Fibroblast of skin of back (primary cell): Measurements from ENCODE around the gene UBTD1. TPM values are rescaled to one million over a fixed set of nuclear protein-coding genes. Genes with fewer than 3 reads are reported as not detected.
"Not testable (repeated sequence)": the region's sequence is repeated elsewhere in the genome, so short reads cannot be mapped to it uniquely, and the experiment has no call there.

Experiments used
- DNase-seq: peaks from one replicate; pipeline ENCODE4 v3.0.0-alpha.2; 2013
- polyA plus RNA-seq, 2 experiments: library from polyadenylated mRNA; unstranded; fragments of 120-200 nt; gene quantifications; one replicate each; pipeline ENCODE4 v1.2.1, GENCODE V29; 2013; ENCODE audit not compliant: insufficient read length in 2 of 2

The UBTD1 gene, protein sequence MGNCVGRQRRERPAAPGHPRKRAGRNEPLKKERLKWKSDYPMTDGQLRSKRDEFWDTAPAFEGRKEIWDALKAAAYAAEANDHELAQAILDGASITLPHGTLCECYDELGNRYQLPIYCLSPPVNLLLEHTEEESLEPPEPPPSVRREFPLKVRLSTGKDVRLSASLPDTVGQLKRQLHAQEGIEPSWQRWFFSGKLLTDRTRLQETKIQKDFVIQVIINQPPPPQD
- polyA plus RNA-seq (2013, experiment 1 of 2; ENCODE audit: insufficient read length), result 30.2 TPM
- polyA plus RNA-seq (2013, experiment 2 of 2; ENCODE audit: insufficient read length), result 25.8 TPM

DNA sequence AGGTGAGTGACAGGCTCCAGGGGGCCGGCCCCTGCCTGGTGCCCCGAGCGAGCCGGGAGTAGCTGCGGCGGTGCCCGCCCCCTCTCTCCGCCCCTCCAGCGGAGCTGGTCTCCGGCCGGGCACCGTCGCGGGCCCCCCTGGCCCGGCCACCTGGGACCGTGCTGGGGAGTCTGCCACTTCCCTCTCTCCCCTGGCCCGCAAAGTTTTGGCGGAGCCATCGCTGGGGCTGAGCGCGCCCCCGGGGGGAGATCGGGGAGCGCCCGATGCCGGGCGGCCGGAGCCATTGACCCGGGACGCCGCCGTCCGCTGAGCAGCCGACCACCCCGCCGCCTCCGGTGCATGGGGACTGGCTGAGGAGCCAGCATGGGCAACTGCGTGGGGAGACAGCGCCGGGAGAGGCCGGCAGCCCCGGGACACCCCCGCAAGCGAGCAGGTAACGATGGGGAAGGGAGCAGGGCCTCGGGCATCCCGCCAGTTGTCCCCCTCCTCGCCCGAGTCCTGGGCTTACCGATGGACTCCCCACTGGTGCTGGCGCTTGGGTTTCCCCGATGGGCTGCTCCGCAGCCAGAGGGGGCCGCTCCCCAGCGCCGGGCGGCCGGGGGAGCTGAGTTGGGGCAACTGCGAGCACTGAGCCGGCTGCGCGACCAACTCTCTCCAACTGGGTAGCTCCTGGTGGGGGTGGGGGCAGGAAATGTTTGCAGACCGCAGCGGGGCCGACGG lies at the start of gene UBTD1:
TSS of gene UBTD1 (plus strand) at position 84 of the 720 bp plus-strand sequence. CDS start at position 364, 280 bp downstream.
- peak; percentile 64 for DNase-seq

DNA sequence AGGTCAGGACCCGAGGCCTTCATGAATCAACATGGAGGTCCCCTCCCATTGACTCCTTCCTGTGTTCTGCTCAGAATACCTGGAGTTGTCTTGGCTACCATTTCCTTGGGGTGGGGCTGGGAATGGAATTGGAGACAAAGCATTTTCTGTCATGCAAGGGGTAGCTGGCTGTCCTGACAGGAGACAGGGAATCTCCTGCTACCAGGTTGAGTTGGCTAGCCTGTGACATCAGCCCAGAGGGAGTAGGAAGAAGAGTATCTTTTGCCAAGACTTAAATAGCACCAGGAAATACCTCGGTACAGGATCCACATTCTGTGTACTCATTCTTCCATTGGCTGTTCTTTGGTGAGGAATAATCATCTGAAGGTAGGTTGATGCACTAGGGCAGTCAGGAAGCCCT lies 47.9 kb upstream of the UBTD1 start:
- DNase-seq, result no peak

DNA sequence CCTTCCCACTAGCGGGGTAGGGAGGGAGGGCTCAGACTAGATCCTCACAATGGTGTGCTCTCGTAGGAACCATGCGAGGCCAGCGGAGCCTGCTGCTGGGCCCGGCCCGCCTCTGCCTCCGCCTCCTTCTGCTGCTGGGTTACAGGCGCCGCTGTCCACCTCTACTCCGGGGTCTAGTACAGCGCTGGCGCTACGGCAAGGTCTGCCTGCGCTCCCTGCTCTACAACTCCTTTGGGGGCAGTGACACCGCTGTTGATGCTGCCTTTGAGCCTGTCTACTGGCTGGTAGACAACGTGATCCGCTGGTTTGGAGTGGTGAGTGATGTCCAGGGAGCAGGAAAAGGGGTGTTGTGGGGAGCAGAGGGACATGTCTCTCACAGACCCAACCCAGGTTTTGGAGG lies 47.1 kb upstream of the UBTD1 start:
- no peak for DNase-seq

DNA sequence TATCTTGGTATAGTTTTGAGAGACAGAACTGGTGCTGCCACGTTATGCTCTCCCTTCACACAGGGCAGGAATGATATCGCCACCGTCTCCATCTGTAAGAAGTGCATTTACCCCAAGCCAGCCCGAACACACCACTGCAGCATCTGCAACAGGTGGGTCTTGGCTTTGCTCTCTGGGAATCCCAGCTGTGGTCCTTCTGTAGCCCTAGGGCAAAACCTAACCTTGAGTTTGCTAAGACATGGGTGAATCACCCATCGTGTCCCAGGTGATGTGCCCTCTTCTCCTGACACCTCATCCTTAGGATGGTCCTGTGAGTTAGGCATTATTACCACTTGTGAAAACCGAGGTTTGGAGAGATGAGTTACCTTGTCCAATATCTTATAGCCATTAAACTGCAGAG lies 46.4 kb upstream of the UBTD1 start:
- DNase-seq, result no peak

DNA sequence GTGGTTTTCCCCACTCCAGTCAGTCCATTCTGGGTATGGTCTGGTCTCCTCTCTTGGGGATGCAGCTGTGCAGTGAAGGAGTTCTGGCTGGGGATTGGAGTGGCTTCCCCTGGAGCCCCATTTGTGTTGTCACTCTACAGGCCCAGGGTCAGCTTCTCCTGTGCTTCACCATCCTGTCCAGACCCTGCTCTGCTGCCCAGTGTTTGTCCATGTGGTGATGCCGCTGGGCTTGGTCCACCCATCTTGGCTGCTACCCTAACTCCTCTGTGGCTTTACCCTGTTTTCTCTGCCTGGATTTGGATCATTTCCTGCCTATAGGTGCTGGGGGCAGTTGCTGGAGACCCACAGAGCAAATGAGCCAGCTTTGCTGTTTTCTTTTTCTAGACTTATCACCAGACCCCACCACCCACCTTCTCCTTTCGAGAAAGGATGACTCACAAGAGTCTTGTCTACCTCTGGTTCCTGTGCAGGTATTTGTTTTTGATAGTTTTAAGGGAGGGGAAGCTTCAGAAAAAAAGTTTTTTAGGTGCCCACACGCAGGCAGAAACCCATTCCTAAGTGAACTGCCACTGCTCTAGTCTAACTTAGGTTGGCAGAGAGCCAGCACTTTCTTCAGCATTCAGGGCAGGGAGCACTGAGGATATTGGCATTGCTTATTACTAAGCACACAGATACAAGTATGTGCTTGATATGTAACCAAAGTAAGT lies 44.2 kb upstream of the UBTD1 start:
- DNase-seq, result no peak

DNA sequence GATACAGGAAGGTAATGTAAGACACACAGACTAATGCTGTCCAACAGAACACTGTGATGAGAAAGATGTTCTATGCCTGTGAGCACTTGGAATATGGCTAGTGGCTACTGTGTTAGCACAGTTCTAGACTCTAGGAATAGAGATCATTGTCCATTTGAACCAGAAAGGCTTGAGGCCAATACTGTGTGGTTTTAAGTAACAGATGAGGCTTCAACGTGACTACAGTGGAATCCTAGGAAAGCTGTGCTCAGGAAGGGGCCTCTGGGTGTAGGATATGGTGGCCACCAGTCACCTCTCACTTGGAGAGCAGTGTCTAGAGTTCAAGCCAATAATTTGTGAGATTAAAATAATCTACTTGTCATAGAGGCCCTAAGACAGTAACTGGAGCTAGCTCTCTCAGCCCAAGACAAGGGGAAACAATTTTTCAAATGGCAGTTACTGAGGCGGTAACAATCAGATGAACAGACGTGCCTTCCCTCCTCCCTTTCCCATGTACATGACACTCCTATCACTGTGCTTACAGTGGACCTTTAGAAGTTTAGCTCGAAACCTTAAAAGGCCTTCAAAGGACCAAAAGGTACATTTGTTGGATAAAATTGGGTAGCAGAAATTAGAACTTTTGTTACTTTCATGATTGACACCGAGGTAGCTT lies 42.6 kb upstream of the UBTD1 start:
- DNase-seq, result no peak

DNA sequence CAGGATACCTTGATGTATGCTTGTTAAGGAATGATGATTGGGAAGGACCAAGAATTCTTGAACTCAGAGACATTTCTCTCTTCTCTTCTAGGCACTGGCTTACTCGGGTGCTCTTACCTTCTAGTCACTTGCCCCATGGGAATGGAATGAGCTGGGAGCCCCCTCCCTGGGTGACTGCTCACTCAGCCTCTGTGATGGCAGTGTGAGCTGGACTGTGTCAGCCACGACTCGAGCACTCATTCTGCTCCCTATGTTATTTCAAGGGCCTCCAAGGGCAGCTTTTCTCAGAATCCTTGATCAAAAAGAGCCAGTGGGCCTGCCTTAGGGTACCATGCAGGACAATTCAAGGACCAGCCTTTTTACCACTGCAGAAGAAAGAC lies 42.0 kb upstream of the UBTD1 start:
- no peak for DNase-seq

DNA sequence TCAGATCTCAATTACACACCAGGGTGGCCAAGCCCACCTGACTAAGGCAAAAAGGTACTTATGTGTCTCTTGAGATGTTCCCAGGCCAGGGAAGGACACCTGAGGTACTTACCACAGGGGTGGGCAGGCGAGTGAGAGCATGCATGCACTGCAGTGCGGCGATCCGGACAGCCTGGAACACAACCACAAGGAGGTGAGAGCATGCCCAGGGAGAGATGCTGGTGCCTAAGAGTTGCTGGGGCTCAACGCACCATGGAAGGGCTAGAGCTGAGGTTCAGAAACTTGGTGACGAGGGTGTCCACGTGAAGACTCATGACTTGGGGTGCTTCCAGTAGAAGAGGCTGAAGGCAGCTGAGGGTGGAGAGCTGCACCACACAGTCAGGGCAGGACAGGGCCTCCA lies 39.6 kb upstream of the UBTD1 start:
- no peak for DNase-seq

DNA sequence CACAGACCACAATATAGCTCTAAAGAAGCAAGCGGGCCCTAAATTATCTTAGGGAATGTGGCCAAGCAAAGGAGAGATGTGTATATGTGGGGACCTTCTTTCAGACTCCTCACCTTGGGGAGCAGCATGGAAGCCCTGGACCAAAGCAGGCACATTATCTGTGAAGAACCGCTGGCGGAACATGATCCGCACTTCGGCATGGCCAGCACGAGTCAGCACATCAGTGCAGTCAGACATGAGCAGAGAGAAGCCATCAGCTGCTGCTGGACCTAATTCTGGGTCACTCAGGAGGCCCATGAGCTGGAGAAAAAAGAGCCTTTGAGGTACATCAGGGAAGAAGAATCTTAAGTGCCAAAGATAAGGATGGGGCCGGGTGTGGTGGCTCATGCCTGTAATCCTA lies 38.8 kb upstream of the UBTD1 start:
- DNase-seq, result no peak

DNA sequence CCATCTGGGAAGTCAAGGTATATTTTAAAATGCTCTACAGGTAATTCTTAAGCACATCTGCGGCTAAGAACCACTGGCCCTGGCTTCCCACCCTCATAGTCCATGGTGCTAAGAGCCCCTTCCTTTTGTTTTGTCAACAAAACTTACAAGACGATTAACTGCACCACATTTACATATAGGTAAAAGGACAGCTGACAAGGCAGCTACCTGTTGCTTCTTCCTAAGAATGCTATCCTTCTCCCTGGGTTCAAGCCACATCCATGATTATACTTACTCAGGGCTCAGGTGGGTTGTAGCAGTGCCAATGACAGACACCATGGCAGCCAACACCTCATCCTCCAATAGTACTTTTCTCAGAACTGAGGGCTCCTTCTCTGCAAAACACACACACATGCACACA lies 36.4 kb upstream of the UBTD1 start:
- DNase-seq, result no peak

DNA sequence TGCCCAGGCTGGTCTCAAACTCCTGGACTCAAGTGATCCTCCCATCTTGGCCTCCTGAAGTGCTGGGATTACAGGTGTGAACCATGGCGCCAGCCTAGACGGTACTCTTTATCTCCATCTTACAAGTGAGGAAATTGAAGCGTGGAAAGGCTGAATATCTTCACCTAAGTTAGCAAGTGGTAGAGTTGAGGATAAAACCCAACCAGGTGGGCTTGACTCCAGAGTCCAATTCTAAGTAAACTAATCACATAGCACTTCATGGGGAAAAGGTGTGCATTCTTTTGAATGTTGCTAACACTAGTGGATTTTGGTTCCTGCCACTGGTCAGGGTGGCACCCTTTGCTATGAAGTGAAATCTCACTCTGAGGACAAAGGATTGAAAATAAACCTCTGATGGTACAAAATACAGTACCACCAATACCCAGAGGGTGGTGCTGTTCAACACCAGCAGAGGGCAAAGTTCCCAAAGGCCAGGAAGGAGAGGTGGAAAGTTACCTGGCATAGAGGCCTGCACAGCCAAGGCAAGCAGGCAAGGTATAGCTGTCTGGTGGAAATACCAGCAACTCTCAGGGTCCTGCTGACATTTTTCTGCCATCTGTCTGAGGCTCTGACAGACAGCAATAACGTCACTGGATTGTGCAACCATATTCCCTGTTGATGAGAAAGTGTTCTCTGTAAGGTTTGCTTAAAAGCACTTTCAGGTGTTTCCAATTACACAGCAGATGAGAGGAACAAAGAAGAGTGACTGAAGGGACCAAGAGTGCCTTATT lies 35.2 kb upstream of the UBTD1 start:
- DNase-seq, result peak; percentile 42

DNA sequence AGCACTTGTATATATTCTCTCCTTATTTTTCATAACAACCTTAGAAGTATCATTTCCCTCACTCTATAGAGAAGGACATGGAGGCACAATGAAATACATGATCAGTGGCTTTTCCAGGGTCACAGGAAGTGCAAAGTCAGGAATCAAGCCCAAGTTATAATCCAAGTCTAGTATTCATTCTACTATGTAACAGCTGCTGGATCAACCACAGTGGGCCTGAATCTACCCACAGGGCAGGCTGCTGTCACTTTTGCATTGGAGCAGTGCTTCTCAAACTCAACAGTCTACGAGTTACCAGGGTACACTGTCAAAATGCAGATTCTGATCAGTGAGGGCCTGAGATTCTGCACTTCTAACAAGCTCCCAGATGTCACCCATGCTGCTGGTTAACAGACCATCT lies 34.5 kb upstream of the UBTD1 start:
- DNase-seq, result no peak

DNA sequence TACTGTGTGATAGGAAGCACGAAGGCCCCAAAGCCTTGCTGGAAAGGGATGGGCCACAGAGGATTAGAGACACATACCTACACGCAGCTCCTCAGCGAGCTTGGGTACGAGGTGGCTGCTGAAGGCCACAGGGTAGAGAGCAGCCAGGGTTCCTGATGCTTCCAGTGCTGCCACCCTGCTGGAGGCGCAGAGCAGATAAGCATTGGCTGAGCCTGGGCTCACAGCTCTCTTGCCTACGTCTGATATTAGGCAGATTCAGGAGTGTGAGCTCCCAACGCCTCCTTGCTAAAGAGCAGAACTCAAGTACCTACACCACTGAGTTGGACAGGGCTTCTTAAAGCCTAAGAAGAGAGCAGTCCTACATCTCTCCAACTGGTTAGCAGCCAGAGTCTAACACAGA lies 32.7 kb upstream of the UBTD1 start:
- no peak for DNase-seq

DNA sequence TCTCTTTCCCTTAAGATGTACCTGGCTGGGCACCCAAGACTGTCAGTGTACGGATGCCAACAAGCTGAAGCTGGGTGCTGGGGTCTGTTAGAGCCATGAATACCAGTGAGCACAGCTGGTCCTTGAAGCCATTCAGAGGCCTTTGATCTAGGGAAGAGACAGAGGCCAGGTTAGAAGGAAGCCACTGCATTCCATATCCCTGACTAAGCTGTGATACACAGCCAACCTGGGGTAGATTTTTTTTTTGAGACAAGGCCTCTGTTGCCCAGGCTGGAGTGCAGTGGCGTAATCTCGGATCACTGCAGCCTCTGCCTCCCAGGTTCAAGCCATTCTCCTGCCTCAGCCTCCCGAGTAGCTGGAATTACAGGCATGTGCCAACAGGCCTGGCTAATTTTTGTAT lies 32.0 kb upstream of the UBTD1 start:
- no peak for DNase-seq

DNA sequence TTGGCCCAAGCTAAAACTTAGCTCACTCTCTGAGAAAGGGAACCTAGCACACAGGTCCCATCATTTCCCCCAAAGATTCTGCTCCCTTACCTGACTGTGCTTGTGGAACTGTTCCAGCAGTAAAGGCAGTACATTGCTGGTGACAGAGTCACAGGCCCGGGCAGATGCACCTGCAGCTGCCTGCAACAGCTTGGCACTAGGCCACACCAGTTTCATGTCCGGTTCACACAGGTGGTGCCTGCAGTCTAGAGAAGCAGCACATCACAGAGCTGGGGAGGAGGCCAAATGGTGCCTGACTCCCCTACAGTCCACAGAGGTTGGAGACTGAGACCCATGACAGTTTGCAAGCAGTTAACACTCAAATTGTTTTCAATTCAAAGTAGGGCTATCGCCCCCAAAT lies 30.6 kb upstream of the UBTD1 start:
- DNase-seq, result no peak

DNA sequence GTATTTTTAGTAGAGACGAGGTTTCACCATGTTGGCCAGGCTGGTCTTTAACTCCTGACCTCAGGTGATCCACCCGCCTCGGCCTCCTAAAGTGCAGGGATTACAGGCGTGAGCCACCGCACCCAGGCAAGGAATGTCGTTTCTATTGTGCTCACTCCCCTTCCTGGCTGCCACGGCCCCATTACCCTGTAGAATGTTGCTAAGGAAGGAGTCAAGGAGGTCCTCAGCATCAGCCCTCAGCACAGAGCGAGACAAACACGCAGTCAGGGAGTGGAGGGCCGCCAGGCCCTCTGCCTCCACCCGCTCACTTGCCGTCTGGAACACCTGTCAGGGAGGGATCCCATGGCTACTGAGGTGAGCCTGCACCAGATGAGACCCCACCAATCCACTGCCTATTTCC lies 29.9 kb upstream of the UBTD1 start:
- DNase-seq, result not testable (repeated sequence)

DNA sequence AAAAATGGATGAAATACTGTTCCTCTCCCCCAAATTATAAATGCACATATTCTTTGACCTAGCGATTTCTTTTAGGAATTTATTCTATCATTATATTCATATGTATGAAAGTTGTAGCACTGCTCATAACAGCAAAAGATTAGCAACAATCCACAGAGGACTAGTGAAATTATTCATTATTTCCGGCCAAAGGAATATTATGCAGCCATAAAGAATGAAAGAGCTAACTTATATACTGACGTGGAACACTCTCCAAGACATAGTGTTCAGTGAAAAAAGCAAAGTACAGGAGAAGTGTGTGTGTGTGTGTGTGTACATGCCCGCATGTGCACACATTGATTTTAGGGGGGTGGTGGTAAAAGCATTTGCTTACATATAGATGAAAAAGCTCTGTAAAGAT lies 23.8 kb upstream of the UBTD1 start:
- DNase-seq, result no peak

DNA sequence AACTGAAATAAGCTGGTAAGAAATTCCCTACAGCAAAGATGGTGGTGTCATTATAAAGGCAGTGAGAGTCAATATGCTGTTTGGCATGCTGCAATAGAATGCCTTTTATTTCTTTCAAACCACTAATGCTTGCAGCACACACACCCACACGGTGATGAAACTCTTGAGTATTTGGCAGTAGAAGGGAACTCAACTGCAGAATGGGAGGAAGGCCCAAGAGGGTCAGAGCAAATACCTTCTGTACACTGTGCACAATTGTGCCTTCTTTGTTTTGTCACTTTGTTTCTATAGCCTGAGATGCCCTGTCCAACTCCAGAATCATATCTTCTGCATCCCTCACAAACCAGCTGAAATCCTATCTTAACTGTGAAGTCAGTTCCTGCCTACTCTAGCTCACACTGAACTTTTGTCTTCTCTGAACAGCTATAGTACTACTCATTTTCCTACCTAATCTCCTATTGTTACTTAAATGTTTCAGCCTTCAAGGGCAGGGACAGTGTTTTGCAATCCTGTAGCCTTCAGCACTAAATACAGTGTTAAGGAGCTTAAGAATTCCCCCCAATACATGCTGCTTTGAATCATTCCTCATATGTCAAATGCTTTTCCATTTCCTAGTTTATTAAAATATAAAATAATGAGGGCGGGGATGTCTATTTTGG lies 22.7 kb upstream of the UBTD1 start:
- no peak for DNase-seq

DNA sequence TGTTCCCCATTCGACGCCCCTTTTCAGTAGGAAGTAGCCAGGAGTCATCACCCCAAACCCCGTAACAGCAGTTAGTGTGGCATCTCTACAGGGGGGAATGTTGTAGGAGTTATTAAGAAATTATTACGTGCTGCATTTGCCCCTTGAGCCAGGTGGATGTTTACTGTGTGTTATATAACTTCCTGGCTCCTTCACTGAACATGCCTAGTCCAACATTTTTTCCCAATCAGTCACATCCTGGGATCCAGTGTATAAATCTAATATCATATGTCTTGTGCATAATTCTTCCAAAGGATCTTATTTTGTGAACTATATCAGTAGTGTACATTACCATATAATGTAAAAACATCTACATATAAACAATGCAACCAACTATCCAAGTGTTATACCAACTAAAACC lies 19.3 kb upstream of the UBTD1 start:
- peak; percentile 16 for DNase-seq

DNA sequence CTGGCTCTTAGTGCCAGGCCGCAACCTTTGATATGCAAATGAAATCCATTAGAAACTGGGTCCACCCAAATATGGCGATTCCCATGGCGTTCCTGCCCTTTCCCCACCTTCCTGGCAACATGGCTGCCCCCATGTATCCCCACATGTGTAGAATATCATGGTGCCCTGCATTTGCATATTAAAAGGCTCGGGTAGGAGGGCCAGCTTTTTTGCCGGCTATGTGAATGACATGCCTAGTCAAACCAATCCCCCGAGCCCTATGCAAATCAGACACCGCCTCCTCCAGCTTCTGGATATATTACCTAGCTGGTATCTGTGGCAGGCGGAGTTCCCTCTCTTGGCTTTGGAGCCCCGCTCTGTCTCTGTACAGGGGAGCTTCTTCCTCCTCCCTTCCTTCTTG lies 18.8 kb upstream of the UBTD1 start:
- DNase-seq, result no peak

DNA sequence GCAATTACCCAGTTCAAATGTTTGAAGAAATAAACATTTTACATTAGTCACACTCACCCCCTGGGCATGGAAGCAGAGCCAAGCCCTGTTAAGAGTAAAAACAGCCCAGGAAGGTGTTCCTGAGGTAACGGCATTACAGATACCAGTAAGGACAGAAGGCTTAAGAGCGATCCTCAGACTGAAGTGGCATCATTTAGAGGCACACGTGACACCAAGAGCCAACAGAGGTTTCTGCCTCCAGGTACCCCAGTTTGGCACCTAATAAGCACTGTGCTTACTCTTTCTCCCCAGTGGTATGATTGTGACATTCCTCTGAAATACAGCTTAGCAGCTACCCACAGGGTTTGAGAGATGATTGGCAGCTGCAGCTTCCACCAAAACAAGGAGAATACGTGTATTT lies 17.7 kb upstream of the UBTD1 start:
- DNase-seq, result no peak

DNA sequence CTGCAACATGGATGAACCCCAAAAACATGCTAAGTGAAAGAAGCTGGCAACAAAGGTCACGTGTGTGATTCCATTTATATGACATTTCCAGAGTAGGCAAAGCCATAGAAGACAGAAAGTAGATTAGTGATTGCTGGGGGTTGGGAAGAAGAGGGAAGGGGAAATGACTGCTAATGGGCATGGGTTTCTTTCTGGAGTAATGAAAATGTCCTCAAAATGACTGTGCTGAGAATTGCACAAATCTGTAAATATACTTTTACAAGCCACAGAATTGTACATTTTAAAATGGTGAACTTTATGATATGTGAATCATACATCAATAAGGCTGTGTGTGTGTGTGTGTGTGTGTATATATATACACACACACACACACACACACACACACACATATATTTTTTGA lies 16.3 kb upstream of the UBTD1 start:
- DNase-seq, result no peak
